IMR-90 (cell line): ENCODE data around the gene CD276. TPM values are rescaled to one million over a fixed set of nuclear protein-coding genes. Genes with fewer than 3 reads are reported as not detected.

Experiments
- ATAC-seq: fragments of 200-7000 bp; cut with Tn5 transposase; 2 replicates; pipeline ENCODE4 v1.9.1; 2020; ENCODE audit warnings: low read depth, mild to moderate bottlenecking, moderate library complexity
- BruUV-seq: library from RNA; stranded (reverse); fragments of 400-500 nt; replicated peaks from 2 replicates; lab custom pipeline; 2021; lab: Mats Ljungman, UMichigan
- CTCF ChIA-PET: fragments of 300-600 bp; formaldehyde crosslinking; extraction: SDS; loops from one replicate; lab custom pipeline; 2021; ENCODE audit warnings: antibody characterized with exemption; lab: Yijun Ruan, JAX
- POLR2A ChIA-PET: fragments of 300-600 bp; sonication (Branson Sonifier 250); formaldehyde crosslinking; loops from one replicate; lab custom pipeline; 2022; ENCODE audit warnings: antibody characterized with exemption; ENCODE audit not compliant: unreplicated experiment; lab: Charles Lee
- DNase-seq: peaks from one replicate; pipeline ENCODE4 v3.0.0; 2013
- H2AFZ ChIP-seq: replicated peaks from 2 replicates; pipeline ENCODE3; 2013; ENCODE audit warnings: low read length, mild to moderate bottlenecking; ENCODE audit not compliant: poor library complexity
- H2AK5ac ChIP-seq: 2 replicates; pipeline ENCODE4 v1.6.1; 2013; ENCODE audit warnings: low read depth, low read length, inconsistent platforms
- H2AK9ac ChIP-seq: replicated peaks from 2 replicates; pipeline ENCODE3; 2013; ENCODE audit warnings: mild to moderate bottlenecking, low read depth, low read length, moderate library complexity; ENCODE audit not compliant: poor library complexity
- H2BK120ac ChIP-seq: 2 replicates; pipeline ENCODE4 v1.6.1; 2013; ENCODE audit warnings: low read depth, low read length, inconsistent platforms
- H2BK15ac ChIP-seq: 3 replicates; pipeline ENCODE4 v1.6.1; 2013; ENCODE audit warnings: low read depth, low read length, inconsistent platforms
- H2BK20ac ChIP-seq: 2 replicates; pipeline ENCODE4 v1.6.1; 2013; ENCODE audit warnings: low read depth, mild to moderate bottlenecking, inconsistent platforms, low read length, moderate library complexity
- H2BK5ac ChIP-seq: 2 replicates; pipeline ENCODE4 v1.6.1; 2013; ENCODE audit warnings: mild to moderate bottlenecking, low read depth, low read length, inconsistent platforms; ENCODE audit not compliant: poor library complexity, severe bottlenecking
- H3K14ac ChIP-seq: replicated peaks from 2 replicates; pipeline ENCODE4 v1.6.1; 2013; ENCODE audit warnings: low read depth, low read length, inconsistent platforms
- H3K18ac ChIP-seq: 2 replicates; pipeline ENCODE4 v1.6.1; 2013; ENCODE audit warnings: low read depth, low read length, control low read depth
- H3K23ac ChIP-seq: 2 replicates; pipeline ENCODE4 v1.6.1; 2013; ENCODE audit warnings: low read depth, low read length, inconsistent platforms
- H3K27ac ChIP-seq: 2 replicates; pipeline ENCODE4 v1.5.1; 2013; ENCODE audit warnings: mild to moderate bottlenecking, control low read depth, low read length; ENCODE audit not compliant: insufficient read depth
- H3K27me3 ChIP-seq: 2 replicates; pipeline ENCODE4 v1.6.1; 2013; ENCODE audit warnings: low read length; ENCODE audit not compliant: control insufficient read depth, insufficient read depth
- H3K36me3 ChIP-seq: 2 replicates; pipeline ENCODE4 v1.6.1; 2013; ENCODE audit warnings: low read length, mixed read lengths; ENCODE audit not compliant: control insufficient read depth, insufficient read depth
- H3K4ac ChIP-seq: 2 replicates; pipeline ENCODE4 v1.6.1; 2013; ENCODE audit warnings: low read depth, low read length, inconsistent platforms
- H3K4me1 ChIP-seq: 2 replicates; pipeline ENCODE4 v1.6.1; 2013; ENCODE audit warnings: low read length, mixed read lengths; ENCODE audit not compliant: control insufficient read depth, insufficient read depth
- H3K4me2 ChIP-seq: 2 replicates; pipeline ENCODE4 v1.6.1; 2013; ENCODE audit warnings: low read depth, mild to moderate bottlenecking, control low read depth, low read length, moderate library complexity
- H3K4me3 ChIP-seq: 2 replicates; pipeline ENCODE4 v1.5.1; 2013; ENCODE audit warnings: low read depth, mild to moderate bottlenecking, control low read depth, low read length, moderate library complexity; ENCODE audit not compliant: insufficient read depth
- H3K56ac ChIP-seq: 2 replicates; pipeline ENCODE4 v1.6.1; 2013; ENCODE audit warnings: low read length, inconsistent platforms; ENCODE audit not compliant: insufficient read depth; ENCODE audit errors: extremely low read depth
- H3K79me1 ChIP-seq, 2 experiments: 2 replicates each; pipeline ENCODE4 v1.6.1; 2013; ENCODE audit warnings: low read length in 2 of 2, inconsistent platforms in 1 of 2, low read depth in 1 of 2
- H3K9ac ChIP-seq: 2 replicates; pipeline ENCODE4 v1.6.1; 2013; ENCODE audit warnings: low read depth, low read length, control low read depth
- H3K9me1 ChIP-seq: 2 replicates; pipeline ENCODE4 v1.6.1; 2013; ENCODE audit warnings: low read length, inconsistent platforms; ENCODE audit not compliant: insufficient read depth
- H3K9me3 ChIP-seq: 2 replicates; pipeline ENCODE4 v1.6.1; 2013; ENCODE audit warnings: low read length; ENCODE audit not compliant: control insufficient read depth, insufficient read depth
- H4K20me1 ChIP-seq: 2 replicates; pipeline ENCODE4 v1.6.1; 2013; ENCODE audit warnings: low read length, inconsistent platforms; ENCODE audit not compliant: insufficient read depth
- H4K5ac ChIP-seq: 2 replicates; pipeline ENCODE4 v1.6.1; 2013; ENCODE audit warnings: mild to moderate bottlenecking, low read depth, low read length, control low read depth
- H4K8ac ChIP-seq, 2 experiments: 2 replicates each; pipeline ENCODE4 v1.6.1; 2013; ENCODE audit warnings: low read depth in 2 of 2, low read length in 2 of 2, control low read depth in 1 of 2, inconsistent platforms in 1 of 2
- H4K91ac ChIP-seq: 2 replicates; pipeline ENCODE4 v1.6.1; 2013; ENCODE audit warnings: low read depth, low read length, inconsistent platforms; ENCODE audit not compliant: insufficient read depth
- CEBPB ChIP-seq: IDR thresholded peaks from 2 replicates; pipeline ENCODE4 v1.6.1; 2012; ENCODE audit warnings: low read depth, low read length, improper control_type of control experiment
- CHD1 ChIP-seq: IDR thresholded peaks from 2 replicates; pipeline ENCODE4 v1.6.1; 2012; ENCODE audit warnings: low read depth, low read length, improper control_type of control experiment
- FOS ChIP-seq: fragments of 150-350 bp; IDR thresholded peaks from 2 replicates; pipeline ENCODE4 v1.6.1; 2016; ENCODE audit warnings: low read depth, low read length
- MAFK ChIP-seq: IDR thresholded peaks from 2 replicates; pipeline ENCODE4 v1.6.1; 2012; ENCODE audit warnings: low read depth, low read length, improper control_type of control experiment
- MAZ ChIP-seq: IDR thresholded peaks from 2 replicates; pipeline ENCODE4 v1.6.1; 2012; ENCODE audit warnings: low read depth, mild to moderate bottlenecking, low read length, improper control_type of control experiment, moderate library complexity, borderline replicate concordance
- MXI1 ChIP-seq: IDR thresholded peaks from 2 replicates; pipeline ENCODE4 v1.6.1; 2012; ENCODE audit warnings: low read depth, mild to moderate bottlenecking, low read length, moderate library complexity, borderline replicate concordance
- NFE2L2 ChIP-seq: fragments of 150-350 bp; IDR thresholded peaks from 2 replicates; pipeline ENCODE4 v1.6.1; 2016; ENCODE audit warnings: low read depth, mild to moderate bottlenecking, low read length
- POLR2A ChIP-seq: IDR thresholded peaks from 2 replicates; pipeline ENCODE4 v1.6.1; 2012; ENCODE audit warnings: mild to moderate bottlenecking, low read depth, low read length
- RAD21 ChIP-seq: IDR thresholded peaks from 2 replicates; pipeline ENCODE4 v1.6.1; 2012; ENCODE audit warnings: low read length, improper control_type of control experiment
- RCOR1 ChIP-seq: IDR thresholded peaks from 2 replicates; pipeline ENCODE4 v1.6.1; 2012; ENCODE audit warnings: mild to moderate bottlenecking, low read length, improper control_type of control experiment; ENCODE audit not compliant: insufficient replicate concordance
- RFX5 ChIP-seq: IDR thresholded peaks from 2 replicates; pipeline ENCODE4 v1.8.0; 2012; ENCODE audit warnings: low read depth, mild to moderate bottlenecking, low read length, moderate library complexity
- SMC3 ChIP-seq: fragments of 150-350 bp; IDR thresholded peaks from 2 replicates; pipeline ENCODE4 v1.6.1; 2016; ENCODE audit warnings: low read depth, mild to moderate bottlenecking, antibody characterized with exemption, low read length, moderate library complexity
- WGBS, 2 experiments: methylation state at CpG; one replicate each; pipeline versions ENCODE4 v1.1.5 to v1.1.7; 2013; ENCODE audit warnings: missing lambda C conversion rate in 2 of 2; ENCODE audit not compliant: insufficient read length in 1 of 2; ENCODE audit errors: extremely low coverage in 2 of 2; 5-methylcytosine and 5-hydroxymethylcytosine counted together
- dilution Hi-C: fragments of 300-500 bp; cut with HindIII; formaldehyde crosslinking; loops from one replicate; pipeline ENCODE4 v1.14.3; 2018; ENCODE audit warnings: low sequenced_read_pairs; ENCODE audit not compliant: unreplicated experiment
- in situ Hi-C: fragments of 300-500 bp; cut with MboI; formaldehyde crosslinking; loops from 3 replicates; pipeline ENCODE4 v1.14.3; 2019; ENCODE audit warnings: low sequenced_read_pairs, inconsistent platforms, mixed read lengths
- intact Hi-C: fragments of 100-400 bp; cut with micrococcal nuclease; formaldehyde crosslinking; loops from 2 replicates; pipeline ENCODE4 v1.10.0; 2022
- polyA plus RNA-seq, 3 experiments: library from polyadenylated mRNA; depleted of rRNA; stranded (reverse); fragments of >200 nt; gene quantifications; 2 replicates each; pipeline ENCODE4 v1.2.3, GENCODE V29; 2012; ENCODE audit warnings: low replicate concordance in 1 of 3
- total RNA-seq: library from RNA; depleted of rRNA; stranded (reverse); fragments of >200 nt; gene quantifications from 2 replicates; pipeline ENCODE4 v1.2.3, GENCODE V29; 2012
- TF ChIP-seq, protein P1 (sequence below): fragments of 150-350 bp; IDR thresholded peaks from 2 replicates; pipeline ENCODE4 v1.6.1; 2016; ENCODE audit warnings: low read depth, mild to moderate bottlenecking, low read length, moderate library complexity, borderline replicate concordance
- TF ChIP-seq, protein P2 (sequence below): conservative IDR thresholded peaks from 2 replicates; pipeline ENCODE4 v1.5.1; 2012; ENCODE audit warnings: mild to moderate bottlenecking, low read depth, low read length, improper control_type of control experiment
- TF ChIP-seq, protein P3 (sequence below): fragments of 150-350 bp; IDR thresholded peaks from 2 replicates; pipeline ENCODE4 v1.6.1; 2017; ENCODE audit warnings: mild to moderate bottlenecking, antibody characterized with exemption, low read length, low read depth

Gene CD276
- total and polyA plus RNA-seq, 2 of the 4 experiments (the other 2 are of a cell fraction) = 30.8 to 149 TPM

DNA sequence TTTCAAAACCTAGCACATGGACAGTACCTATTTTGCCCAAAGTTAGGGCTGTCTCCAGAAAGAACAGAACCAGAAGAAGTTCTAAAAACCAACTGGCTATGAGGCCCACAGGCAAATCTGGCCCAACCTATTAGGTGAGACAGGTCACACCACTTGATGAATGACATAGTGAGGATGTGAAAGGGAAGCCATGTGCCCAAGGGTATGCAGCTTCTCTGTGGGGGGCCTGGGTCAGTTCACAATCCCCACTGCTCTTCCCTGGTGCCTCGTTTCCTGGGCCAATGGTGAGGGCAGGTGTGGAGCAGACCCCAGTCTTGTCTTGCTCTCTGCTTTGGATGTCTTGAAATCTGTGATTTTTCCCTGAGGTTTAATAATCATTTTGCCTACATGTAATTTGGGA is 60.1 kb downstream of the CD276 start:
- CTCF ChIA-PET = no interaction called here

More for the DNA sequence above, 60.1 kb downstream of the CD276 start:
- intact Hi-C loops = no loop called here
- dilution Hi-C loops = no loop called here
- ATAC-seq (no peak), DNase-seq (no peak)
- no peak overlapping the region for H3K4ac ChIP-seq
- H3K4me2 ChIP-seq = no peak overlapping the region
- BruUV-seq = no TSS peak
- no peak overlapping the region for H2BK5ac ChIP-seq
- no peak overlapping the region for H2BK120ac ChIP-seq
- H3K79me1 ChIP-seq = no peaks in the 10 kb centered on the region
- H4K8ac ChIP-seq = no peak overlapping the region
- POLR2A ChIA-PET = no interaction called here
- no CpG with 5 or more reads among the region's 1 CpG for WGBS, 2 experiments
- H3K18ac ChIP-seq = no peak overlapping the region
- H4K91ac ChIP-seq = no peak overlapping the region
- TF ChIP-seq, protein P1, sequence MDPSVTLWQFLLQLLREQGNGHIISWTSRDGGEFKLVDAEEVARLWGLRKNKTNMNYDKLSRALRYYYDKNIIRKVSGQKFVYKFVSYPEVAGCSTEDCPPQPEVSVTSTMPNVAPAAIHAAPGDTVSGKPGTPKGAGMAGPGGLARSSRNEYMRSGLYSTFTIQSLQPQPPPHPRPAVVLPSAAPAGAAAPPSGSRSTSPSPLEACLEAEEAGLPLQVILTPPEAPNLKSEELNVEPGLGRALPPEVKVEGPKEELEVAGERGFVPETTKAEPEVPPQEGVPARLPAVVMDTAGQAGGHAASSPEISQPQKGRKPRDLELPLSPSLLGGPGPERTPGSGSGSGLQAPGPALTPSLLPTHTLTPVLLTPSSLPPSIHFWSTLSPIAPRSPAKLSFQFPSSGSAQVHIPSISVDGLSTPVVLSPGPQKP = no peak
- TF ChIP-seq NFE2L2 (no peak), RAD21 (no peak), MAZ (no peak), MXI1 (no peak), SMC3 (no peak), FOS (no peak), MAFK (no peak), CHD1 (no peak), POLR2A (no peak), CEBPB (no peak), RCOR1 (no peak), RFX5 (no peak)
- TF ChIP-seq, protein P2, sequence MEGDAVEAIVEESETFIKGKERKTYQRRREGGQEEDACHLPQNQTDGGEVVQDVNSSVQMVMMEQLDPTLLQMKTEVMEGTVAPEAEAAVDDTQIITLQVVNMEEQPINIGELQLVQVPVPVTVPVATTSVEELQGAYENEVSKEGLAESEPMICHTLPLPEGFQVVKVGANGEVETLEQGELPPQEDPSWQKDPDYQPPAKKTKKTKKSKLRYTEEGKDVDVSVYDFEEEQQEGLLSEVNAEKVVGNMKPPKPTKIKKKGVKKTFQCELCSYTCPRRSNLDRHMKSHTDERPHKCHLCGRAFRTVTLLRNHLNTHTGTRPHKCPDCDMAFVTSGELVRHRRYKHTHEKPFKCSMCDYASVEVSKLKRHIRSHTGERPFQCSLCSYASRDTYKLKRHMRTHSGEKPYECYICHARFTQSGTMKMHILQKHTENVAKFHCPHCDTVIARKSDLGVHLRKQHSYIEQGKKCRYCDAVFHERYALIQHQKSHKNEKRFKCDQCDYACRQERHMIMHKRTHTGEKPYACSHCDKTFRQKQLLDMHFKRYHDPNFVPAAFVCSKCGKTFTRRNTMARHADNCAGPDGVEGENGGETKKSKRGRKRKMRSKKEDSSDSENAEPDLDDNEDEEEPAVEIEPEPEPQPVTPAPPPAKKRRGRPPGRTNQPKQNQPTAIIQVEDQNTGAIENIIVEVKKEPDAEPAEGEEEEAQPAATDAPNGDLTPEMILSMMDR = no peak
- TF ChIP-seq, protein P3, sequence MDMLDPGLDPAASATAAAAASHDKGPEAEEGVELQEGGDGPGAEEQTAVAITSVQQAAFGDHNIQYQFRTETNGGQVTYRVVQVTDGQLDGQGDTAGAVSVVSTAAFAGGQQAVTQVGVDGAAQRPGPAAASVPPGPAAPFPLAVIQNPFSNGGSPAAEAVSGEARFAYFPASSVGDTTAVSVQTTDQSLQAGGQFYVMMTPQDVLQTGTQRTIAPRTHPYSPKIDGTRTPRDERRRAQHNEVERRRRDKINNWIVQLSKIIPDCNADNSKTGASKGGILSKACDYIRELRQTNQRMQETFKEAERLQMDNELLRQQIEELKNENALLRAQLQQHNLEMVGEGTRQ = no peak
- no peak overlapping the region for H2BK20ac ChIP-seq
- H3K4me3 ChIP-seq = no peak overlapping the region
- no peak overlapping the region for H3K27ac ChIP-seq
- H3K56ac ChIP-seq = no peak overlapping the region
- H2BK15ac ChIP-seq = no peak overlapping the region
- H2AK5ac ChIP-seq = no peak overlapping the region
- no peak overlapping the region for H4K5ac ChIP-seq
- no peak overlapping the region for H3K14ac ChIP-seq
- peaks cover 5% of the 10 kb centered on the region; the same call in 1 of the 2 replicates for H3K9me1 ChIP-seq
- H3K9ac ChIP-seq = no peak overlapping the region
- no peaks in the 10 kb centered on the region for H3K36me3 ChIP-seq
- no peaks in the 10 kb centered on the region for H4K20me1 ChIP-seq
- in situ Hi-C loops = no loop called here
- H2AFZ ChIP-seq = no peak overlapping the region
- H3K9me3 ChIP-seq = no peaks in the 10 kb centered on the region
- H3K4me1 ChIP-seq = peaks cover 3% of the 10 kb centered on the region; the same call in 1 of the 2 replicates
- H2AK9ac ChIP-seq = no peak overlapping the region
- no peak overlapping the region for H3K23ac ChIP-seq
- peaks cover 47% of the 10 kb centered on the region for H3K27me3 ChIP-seq
